Prostate gland (tissue), 2 donors: ENCODE data around the gene SOD2.

Experiments
- CTCF ChIP-seq, 4 experiments: fragments of 200-600 bp in 2 of 4; fragments of 450-650 bp in 2 of 4; sonication (generic) in 2 of 4; IDR thresholded peaks; 1 replicate in 3 of 4; 2 replicates in 1 of 4; pipeline ENCODE4 v1.5.1; 2016 to 2019; ENCODE audit warnings: antibody characterized with exemption in 4 of 4, mild to moderate bottlenecking in 2 of 4, moderate library complexity in 2 of 4
- POLR2A ChIP-seq: fragments of 450-650 bp; IDR thresholded peaks from one replicate; pipeline ENCODE4 v1.6.1; 2016; ENCODE audit warnings: antibody characterized with exemption, mild to moderate bottlenecking
- POLR2AphosphoS5 ChIP-seq: sonication (generic); formaldehyde crosslinking; IDR thresholded peaks from one replicate; pipeline ENCODE4 v1.6.1; 2017; ENCODE audit warnings: antibody characterized with exemption

- TF ChIP-seq POLR2AphosphoS5, result no peak
- TF ChIP-seq CTCF (IDR thresholded peaks at IDR 0.05), result no peak
- no peak for TF ChIP-seq POLR2A
Measured at GRCh38 chr6:159665868-159666635, 27.0 kb downstream of the SOD2 start.
